Panc1 (cell line): ENCODE results near the gene LRMDA.

Source experiments
- CTCF ChIP-seq: fragments of 450-650 bp; IDR thresholded peaks from 2 replicates; pipeline ENCODE4 v1.5.1; 2017; ENCODE audit warnings: mild to moderate bottlenecking
- POLR2AphosphoS5 ChIP-seq: IDR thresholded peaks from 2 replicates; pipeline ENCODE4 v1.6.1; 2012; ENCODE audit warnings: mild to moderate bottlenecking, low read depth, low read length, moderate library complexity
- REST ChIP-seq, 2 experiments: IDR thresholded peaks; 2 replicates each; pipeline ENCODE4 v1.6.1; 2011 to 2012; ENCODE audit warnings: low read depth in 2 of 2, control low read depth in 1 of 2, low read length in 1 of 2, mild to moderate bottlenecking in 1 of 2, moderate library complexity in 1 of 2; ENCODE audit not compliant: insufficient read depth in 1 of 2
- SIN3A ChIP-seq: IDR thresholded peaks from 2 replicates; pipeline ENCODE4 v1.6.1; 2012; ENCODE audit warnings: low read depth, mild to moderate bottlenecking, low read length, moderate library complexity, borderline replicate concordance; ENCODE audit not compliant: insufficient read depth
- TCF7L2 ChIP-seq: IDR thresholded peaks from 2 replicates; pipeline ENCODE4 v1.6.1; 2011; ENCODE audit warnings: mild to moderate bottlenecking, low read depth, low read length, inconsistent platforms

GRCh38 chr10:75634947-75635346, 203.5 kb downstream of the LRMDA start:
- TF ChIP-seq CTCF (no peak), POLR2AphosphoS5 (no peak), SIN3A (no peak), REST (IDR thresholded peaks at IDR 0.05; ENCODE audit: insufficient read depth in 1 of 2, low read depth in 2 of 2, low read length in 1 of 2) (no peak), TCF7L2 (no peak)
